ENCODE results near the gene ACOT12. TPM values are rescaled to one million over a fixed set of nuclear protein-coding genes. Genes with fewer than 3 reads are reported as not detected.
"Not testable (repeated sequence)": the region's sequence is repeated elsewhere in the genome, so short reads cannot be mapped to it uniquely, and the experiment has no call there.

ACOT12 gene
- total RNA-seq, 1 donor from 2014 or later = not detected

GRCh38 chr5:81313278-81313677, 80.7 kb downstream of the ACOT12 start:
- Mint-ChIP-seq H3K27me3 (no peaks in the 10 kb centered on the region), H3K4me3 (no peak overlapping the region), H3K36me3 (ENCODE audit: low read depth) (peaks cover 40% of the 10 kb centered on the region), H3K4me1 (no peaks in the 10 kb centered on the region), H3K27ac (no peak overlapping the region), H3K9me3 (no peaks in the 10 kb centered on the region)
- no peak for DNase-seq
- intact Hi-C loops (cut with micrococcal nuclease) = no loop called here

GRCh38 chr5:81310402-81311063, 83.4 kb downstream of the ACOT12 start:
- no peak for DNase-seq
- no peak overlapping the region for H3K27ac Mint-ChIP-seq
- no peaks in the 10 kb centered on the region for H3K27me3 Mint-ChIP-seq
- intact Hi-C loops (cut with micrococcal nuclease) = no loop called here
- H3K4me1 Mint-ChIP-seq = peaks cover 2% of the 10 kb centered on the region
- H3K36me3 Mint-ChIP-seq (ENCODE audit: low read depth) = peaks cover 42% of the 10 kb centered on the region
- no peak overlapping the region for H3K4me3 Mint-ChIP-seq
- no peaks in the 10 kb centered on the region for H3K9me3 Mint-ChIP-seq

- Mint-ChIP-seq H3K4me3 (no peak overlapping the region), H3K9me3 (no peaks in the 10 kb centered on the region), H3K36me3 (ENCODE audit: low read depth) (peaks cover 44% of the 10 kb centered on the region), H3K27me3 (no peaks in the 10 kb centered on the region), H3K27ac (no peak overlapping the region), H3K4me1 (peaks cover 7% of the 10 kb centered on the region)
- intact Hi-C loops (cut with micrococcal nuclease) = loop anchor here (10.0 kb wide), 4 partner anchors 446 to 856 kb away; partner anchors contain the start of gene SSBP2
- DNase-seq = no peak
Measured at GRCh38 chr5:81308836-81309235, 85.1 kb downstream of the ACOT12 start.

GRCh38 chr5:81305785-81306184, 88.1 kb downstream of the ACOT12 start:
- no peak overlapping the region for H3K27ac Mint-ChIP-seq
- no peaks in the 10 kb centered on the region for H3K27me3 Mint-ChIP-seq
- intact Hi-C loops (cut with micrococcal nuclease) = loop anchor here (10.0 kb wide), 4 partner anchors 449 to 859 kb away; partner anchors contain the start of gene SSBP2
- peak; percentile 41 for DNase-seq
- no peak overlapping the region for H3K4me3 Mint-ChIP-seq
- H3K9me3 Mint-ChIP-seq = no peaks in the 10 kb centered on the region
- peaks cover 14% of the 10 kb centered on the region for H3K4me1 Mint-ChIP-seq
- peaks cover 27% of the 10 kb centered on the region for H3K36me3 Mint-ChIP-seq (ENCODE audit: low read depth)

- Mint-ChIP-seq H3K27ac (no peak overlapping the region), H3K36me3 (ENCODE audit: low read depth) (peaks cover 13% of the 10 kb centered on the region), H3K27me3 (no peaks in the 10 kb centered on the region), H3K9me3 (no peaks in the 10 kb centered on the region), H3K4me1 (peaks cover 30% of the 10 kb centered on the region), H3K4me3 (peak overlapping the region; percentile 4)
- no peak for DNase-seq
- intact Hi-C loops (cut with micrococcal nuclease) = loop anchor here (5.0 to 10.0 kb wide), 8 partner anchors 341 to 896 kb away; partner anchors contain the start of genes ATG10, RASGRF2, SSBP2 and ZFYVE16
Measured at GRCh38 chr5:81303563-81303962, 90.4 kb downstream of the ACOT12 start.

GRCh38 chr5:81302596-81302995, 91.3 kb downstream of the ACOT12 start:
- DNase-seq = no peak
- Mint-ChIP-seq H3K4me3 (peak overlapping the region; percentile 90), H3K9me3 (no peaks in the 10 kb centered on the region), H3K4me1 (peaks cover 33% of the 10 kb centered on the region), H3K27ac (peak overlapping the region; percentile 96), H3K27me3 (no peaks in the 10 kb centered on the region), H3K36me3 (ENCODE audit: low read depth) (peaks cover 15% of the 10 kb centered on the region)
- intact Hi-C loops (cut with micrococcal nuclease) = loop anchor here (5.0 to 10.0 kb wide), 8 partner anchors 340 to 895 kb away; partner anchors contain the start of genes ATG10, RASGRF2, SSBP2 and ZFYVE16

GRCh38 chr5:81301271-81302015, 92.5 kb downstream of the ACOT12 start, which contains the start of gene ZCCHC9:
ZCCHC9 (plus strand) TSS chr5:81301587; CDS start chr5:81304758, 3,171 bp downstream.
- intact Hi-C loops (cut with micrococcal nuclease) = loop anchor here (1.0 to 10.0 kb wide), 12 partner anchors 17 to 977 kb away; partner anchors contain the start of genes ATG10, DHFR, MSH3 and RASGRF2
- peaks cover 33% of the 10 kb centered on the region for H3K4me1 Mint-ChIP-seq
- H3K4me3 Mint-ChIP-seq = peak within 1 kb of the TSS; percentile 90
- no peaks in the 10 kb centered on the region for H3K27me3 Mint-ChIP-seq
- peak; percentile 98 for DNase-seq
- peak within 1 kb of the TSS; percentile 96 for H3K27ac Mint-ChIP-seq
- H3K36me3 Mint-ChIP-seq (ENCODE audit: low read depth) = peaks cover 15% of the 10 kb centered on the region
- no peaks in the 10 kb centered on the region for H3K9me3 Mint-ChIP-seq

- intact Hi-C loops (cut with micrococcal nuclease) = loop anchor here (1.0 to 10.0 kb wide), 12 partner anchors 16 to 977 kb away; partner anchors contain the start of genes ATG10, DHFR, MSH3 and RASGRF2
- no peak for DNase-seq
- Mint-ChIP-seq H3K36me3 (ENCODE audit: low read depth) (peaks cover 15% of the 10 kb centered on the region), H3K4me1 (peaks cover 33% of the 10 kb centered on the region), H3K4me3 (peak overlapping the region; percentile 90), H3K27ac (peak overlapping the region; percentile 96), H3K27me3 (no peaks in the 10 kb centered on the region), H3K9me3 (no peaks in the 10 kb centered on the region)
Measured at GRCh38 chr5:81300921-81301270, 93.0 kb downstream of the ACOT12 start.

GRCh38 chr5:81297531-81297930, 96.4 kb downstream of the ACOT12 start:
- Mint-ChIP-seq H3K36me3 (ENCODE audit: low read depth) (peaks cover 11% of the 10 kb centered on the region), H3K4me1 (peaks cover 23% of the 10 kb centered on the region), H3K27me3 (no peaks in the 10 kb centered on the region), H3K9me3 (peaks cover 5% of the 10 kb centered on the region), H3K4me3 (no peak overlapping the region), H3K27ac (no peak overlapping the region)
- intact Hi-C loops (cut with micrococcal nuclease) = no loop called here
- DNase-seq = no peak

- Mint-ChIP-seq H3K4me1 (peaks cover 16% of the 10 kb centered on the region), H3K36me3 (ENCODE audit: low read depth) (peaks cover 20% of the 10 kb centered on the region), H3K9me3 (peaks cover 16% of the 10 kb centered on the region)
- intact Hi-C loops (cut with micrococcal nuclease); DNase-seq; H3K4me3 Mint-ChIP-seq; H3K27ac Mint-ChIP-seq; H3K27me3 Mint-ChIP-seq: not testable (repeated sequence)
Measured at GRCh38 chr5:81294021-81294420, 99.9 kb downstream of the ACOT12 start.

GRCh38 chr5:81292130-81292529, 101.8 kb downstream of the ACOT12 start:
- intact Hi-C loops (cut with micrococcal nuclease) = no loop called here
- Mint-ChIP-seq H3K4me3 (no peak overlapping the region), H3K27ac (no peak overlapping the region), H3K27me3 (no peaks in the 10 kb centered on the region), H3K36me3 (ENCODE audit: low read depth) (peaks cover 18% of the 10 kb centered on the region), H3K9me3 (peaks cover 16% of the 10 kb centered on the region), H3K4me1 (peaks cover 11% of the 10 kb centered on the region)
- no peak for DNase-seq

- intact Hi-C loops (cut with micrococcal nuclease) = no loop called here
Measured at GRCh38 chr5:81290146-81290545, 103.8 kb downstream of the ACOT12 start.

GRCh38 chr5:81288021-81288433, 105.9 kb downstream of the ACOT12 start:
- intact Hi-C loops (cut with micrococcal nuclease) = loop anchor here (5.0 to 10.0 kb wide), 2 partner anchors 326 to 413 kb away; partner anchors contain the start of gene RASGRF2
- DNase-seq = no peak
- Mint-ChIP-seq H3K9me3 (peaks cover 14% of the 10 kb centered on the region), H3K27me3 (no peaks in the 10 kb centered on the region), H3K4me1 (peaks cover 16% of the 10 kb centered on the region), H3K36me3 (ENCODE audit: low read depth) (peaks cover 14% of the 10 kb centered on the region), H3K27ac (no peak overlapping the region), H3K4me3 (no peak overlapping the region)

More at GRCh38 chr5:81290146-81290545, 103.8 kb downstream of the ACOT12 start:
- no peak for DNase-seq
- H3K27ac Mint-ChIP-seq = no peak overlapping the region
- H3K4me1 Mint-ChIP-seq = peaks cover 13% of the 10 kb centered on the region
- no peak overlapping the region for H3K4me3 Mint-ChIP-seq
- H3K9me3 Mint-ChIP-seq = peaks cover 16% of the 10 kb centered on the region
- no peaks in the 10 kb centered on the region for H3K27me3 Mint-ChIP-seq
- peaks cover 18% of the 10 kb centered on the region for H3K36me3 Mint-ChIP-seq (ENCODE audit: low read depth)
